B cell (primary cell): ENCODE measurements around the gene OAT. TPM values are rescaled to one million over a fixed set of nuclear protein-coding genes. Genes with fewer than 3 reads are reported as not detected.

Experiments used
- ATAC-seq: fragments of 200-7000 bp; cut with Tn5 transposase; one replicate; pipeline ENCODE4 v1.10.0; 2021; ENCODE audit warnings: low read depth, mild to moderate bottlenecking, moderate number of reproducible peaks, moderate library complexity
- CTCF ChIA-PET: fragments of 350-600 bp; sonication (Branson Sonifier 250); formaldehyde crosslinking; loops from one replicate; lab custom pipeline; 2021; ENCODE audit warnings: antibody characterized with exemption, inconsistent platforms; lab: Charles Lee
- POLR2A ChIA-PET: fragments of 350-600 bp; sonication (Branson Sonifier 250); formaldehyde crosslinking; loops from one replicate; lab custom pipeline; 2021; ENCODE audit warnings: antibody characterized with exemption; lab: Charles Lee
- DNase-seq: peaks from one replicate; pipeline ENCODE4 v3.0.0; 2013
- H2AFZ ChIP-seq: 2 replicates; pipeline ENCODE4 v1.6.1; 2012; ENCODE audit warnings: mild to moderate bottlenecking, low read depth, low read length; ENCODE audit not compliant: insufficient read depth, poor library complexity, severe bottlenecking
- H3K27ac ChIP-seq, 2 donors: 1 replicate in 1 of 2; 2 replicates in 1 of 2; pipeline ENCODE4 v1.5.1; 2012 to 2013; ENCODE audit warnings: low read length in 2 of 2, mild to moderate bottlenecking in 2 of 2, moderate library complexity in 1 of 2
- H3K27me3 ChIP-seq, 4 experiments: fragments of 200-600 bp in 1 of 4; sonication (generic) in 1 of 4; replicated peaks in 1 of 4; 1 replicate in 2 of 4; 2 replicates in 2 of 4; pipeline versions ENCODE4 v1.6.1 to v1.7.0; 2013 to 2016; ENCODE audit warnings: low read length in 3 of 4, mild to moderate bottlenecking in 2 of 4, mixed read lengths in 1 of 4, moderate library complexity in 1 of 4; ENCODE audit not compliant: insufficient read depth in 4 of 4, control insufficient read depth in 3 of 4; ENCODE audit errors: control extremely low read depth in 1 of 4
- H3K36me3 ChIP-seq, 2 experiments: replicated peaks in 1 of 2; 1 replicate in 1 of 2; 2 replicates in 1 of 2; pipeline versions ENCODE4 v1.6.1 to v1.7.1; 2013; ENCODE audit warnings: low read length in 1 of 2; ENCODE audit not compliant: insufficient read depth in 2 of 2, control insufficient read depth in 1 of 2; ENCODE audit errors: control extremely low read depth in 1 of 2, extremely low read depth in 1 of 2
- H3K4me1 ChIP-seq, 2 donors: fragments of 200-600 bp in 1 of 2; sonication (generic) in 1 of 2; 1 replicate in 1 of 2; 2 replicates in 1 of 2; pipeline versions ENCODE4 v1.5.1 to v1.6.1; 2013 to 2017; ENCODE audit warnings: low read length in 2 of 2; ENCODE audit not compliant: control insufficient read depth in 2 of 2, insufficient read depth in 2 of 2
- H3K4me2 ChIP-seq: replicated peaks from 2 replicates; pipeline ENCODE3; 2012; ENCODE audit warnings: mild to moderate bottlenecking, low read depth, low read length; ENCODE audit not compliant: poor library complexity, severe bottlenecking
- H3K4me3 ChIP-seq, 5 experiments: fragments of 200-600 bp in 1 of 5; sonication (generic) in 1 of 5; 1 replicate in 3 of 5; 2 replicates in 2 of 5; pipeline versions ENCODE4 v1.5.1 to v1.7.0; 2011 to 2016; ENCODE audit warnings: low read length in 4 of 5, mild to moderate bottlenecking in 4 of 5, low read depth in 2 of 5, control low read depth in 1 of 5, moderate library complexity in 1 of 5; ENCODE audit not compliant: insufficient read depth in 1 of 5; ENCODE audit errors: control extremely low read depth in 1 of 5, extremely low read depth in 1 of 5
- H3K79me2 ChIP-seq: fragments of 200-600 bp; sonication (generic); one replicate; pipeline ENCODE4 v1.6.0; 2016; ENCODE audit warnings: low read length; ENCODE audit not compliant: control insufficient read depth, insufficient read depth
- H3K9ac ChIP-seq: fragments of 200-600 bp; sonication (generic); 2 replicates; pipeline ENCODE4 v1.6.1; 2017; ENCODE audit warnings: mild to moderate bottlenecking, low read length, moderate library complexity
- H3K9me3 ChIP-seq, 3 donors: one replicate each; pipeline versions ENCODE4 v1.6.1 to v1.7.1; 2013; ENCODE audit warnings: low read length in 2 of 3; ENCODE audit not compliant: control insufficient read depth in 2 of 3, insufficient read depth in 1 of 3; ENCODE audit errors: control extremely low read depth in 1 of 3
- H4K20me1 ChIP-seq: 2 replicates; pipeline ENCODE4 v1.6.0; 2012; ENCODE audit warnings: mild to moderate bottlenecking, low read length; ENCODE audit not compliant: insufficient read depth, control insufficient read depth, poor library complexity, severe bottlenecking
- H3K27ac Mint-ChIP-seq: one replicate; pipeline ENCODE4 v1.8.0; 2021; ENCODE audit warnings: mixed read lengths
- H3K27me3 Mint-ChIP-seq: one replicate; pipeline ENCODE4 v1.8.0; 2021; ENCODE audit warnings: mixed read lengths
- H3K4me1 Mint-ChIP-seq: one replicate; pipeline ENCODE4 v1.8.0; 2021; ENCODE audit warnings: mixed read lengths
- H3K4me3 Mint-ChIP-seq: one replicate; pipeline ENCODE4 v1.8.0; 2021; ENCODE audit warnings: mixed read lengths
- H3K9me3 Mint-ChIP-seq: one replicate; pipeline ENCODE4 v1.8.0; 2022; ENCODE audit warnings: mixed read lengths; ENCODE audit not compliant: insufficient read depth
- EZH2 ChIP-seq: IDR thresholded peaks from 2 replicates; pipeline ENCODE4 v1.6.1; 2012; ENCODE audit warnings: borderline replicate concordance, low read depth, mild to moderate bottlenecking, moderate library complexity, low read length; ENCODE audit not compliant: insufficient read depth, poor library complexity, severe bottlenecking
- WGBS: methylation state at CpG from one replicate; pipeline ENCODE4 v1.1.5; 2013; ENCODE audit warnings: missing lambda C conversion rate; ENCODE audit not compliant: insufficient coverage; 5-methylcytosine and 5-hydroxymethylcytosine counted together
- intact Hi-C: fragments of 100-400 bp; cut with micrococcal nuclease; formaldehyde crosslinking; loops from one replicate; pipeline ENCODE4 v1.10.0; 2022
- polyA plus RNA-seq: library from polyadenylated mRNA; depleted of rRNA; stranded (reverse); fragments of >200 nt; gene quantifications from 2 replicates; pipeline ENCODE4 v1.2.3, GENCODE V29; 2012
- total RNA-seq, 2 donors: library from RNA; stranded (reverse); fragments of 120-200 nt in 1 of 2; gene quantifications; 1 replicate in 1 of 2; 2 replicates in 1 of 2; pipeline versions ENCODE4 v1.2.3 to v1.2.4, GENCODE V29; 2013 to 2022
- TF ChIP-seq, protein P1 (sequence below): fragments of 200-600 bp; IDR thresholded peaks from one replicate; pipeline ENCODE4 v1.8.0; 2022; ENCODE audit warnings: antibody characterized with exemption, mild to moderate bottlenecking

OAT gene
- total and polyA plus RNA-seq, 2 donors (not counting 1 experiment from before 2014, with no cell fraction given), result 13.9 to 20.1 TPM

DNA sequence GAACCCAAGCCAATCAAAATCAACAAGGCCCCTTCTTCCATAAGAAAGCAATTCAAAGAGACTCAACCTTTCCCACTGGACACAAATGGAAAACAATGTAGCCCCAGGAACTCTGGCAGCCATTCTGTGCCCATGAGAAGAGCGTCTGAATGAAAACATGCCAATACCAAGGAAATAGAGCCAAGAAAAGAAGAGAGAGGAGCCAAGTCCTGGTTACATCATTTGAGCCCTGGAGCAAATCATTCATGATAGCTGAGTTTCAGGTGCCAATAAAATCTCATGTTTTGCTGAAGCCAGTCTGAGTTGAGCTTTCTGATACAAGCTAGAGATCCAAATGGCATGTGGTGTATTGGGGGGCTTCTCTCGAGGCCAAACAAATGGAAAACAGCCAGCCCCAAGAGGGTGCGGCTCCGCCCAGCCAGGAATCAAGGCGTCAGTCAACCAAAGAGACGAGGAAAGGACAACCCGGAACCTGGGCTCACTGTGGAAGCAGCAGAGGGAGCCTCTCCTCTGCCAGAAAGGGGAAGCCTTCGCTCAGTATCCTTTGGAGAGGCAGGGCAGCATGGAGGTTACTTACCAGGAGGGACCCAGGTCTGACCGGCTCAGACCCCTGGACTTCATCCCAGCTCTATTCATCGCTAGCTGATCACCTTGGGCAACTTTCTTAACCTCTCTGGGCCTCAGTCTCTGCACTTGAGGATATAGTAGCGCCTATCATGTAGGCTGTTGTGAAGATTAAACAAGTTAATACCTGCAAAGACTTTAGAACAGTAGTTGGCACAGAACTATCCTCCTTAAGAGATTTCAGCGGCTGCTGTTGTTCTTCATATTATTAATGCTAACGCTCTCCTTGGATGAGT lies 61.8 kb downstream of the OAT start:
- peaks cover 0 to 2% (median 0%) of the 10 kb centered on the region in 4 experiments for H3K27me3 ChIP-seq
- no peak overlapping the region for H3K27ac ChIP-seq
- intact Hi-C loops, result no loop called here
- no peak overlapping the region for H3K4me3 ChIP-seq
- peaks cover 3% of the 10 kb centered on the region for H3K27me3 Mint-ChIP-seq
- DNase-seq (no peak), ATAC-seq (no peak)
- no peak overlapping the region for H3K4me3 Mint-ChIP-seq
- ChIA-PET POLR2A (no interaction called here), CTCF (interaction anchor here (0.9 to 1.1 kb wide), 2 partner anchors 26 to 361 kb away, joined by 3 read pairs; no protein-coding TSS in a partner anchor)
- H3K27ac Mint-ChIP-seq, result no peak overlapping the region
- no peaks in the 10 kb centered on the region for H3K36me3 ChIP-seq
- H3K4me2 ChIP-seq, result no peak overlapping the region
- no peaks in the 10 kb centered on the region for H4K20me1 ChIP-seq
- H3K9me3 ChIP-seq, result peaks cover 1 to 9% (median 9%) of the 10 kb centered on the region in 3 donors
- H3K9ac ChIP-seq, result no peak overlapping the region
- 91% methylated on average over 12 of the region's 13 CpGs for WGBS
- peaks cover 11% of the 10 kb centered on the region for H3K4me1 Mint-ChIP-seq
- no peak for TF ChIP-seq EZH2
- TF ChIP-seq, protein P1, sequence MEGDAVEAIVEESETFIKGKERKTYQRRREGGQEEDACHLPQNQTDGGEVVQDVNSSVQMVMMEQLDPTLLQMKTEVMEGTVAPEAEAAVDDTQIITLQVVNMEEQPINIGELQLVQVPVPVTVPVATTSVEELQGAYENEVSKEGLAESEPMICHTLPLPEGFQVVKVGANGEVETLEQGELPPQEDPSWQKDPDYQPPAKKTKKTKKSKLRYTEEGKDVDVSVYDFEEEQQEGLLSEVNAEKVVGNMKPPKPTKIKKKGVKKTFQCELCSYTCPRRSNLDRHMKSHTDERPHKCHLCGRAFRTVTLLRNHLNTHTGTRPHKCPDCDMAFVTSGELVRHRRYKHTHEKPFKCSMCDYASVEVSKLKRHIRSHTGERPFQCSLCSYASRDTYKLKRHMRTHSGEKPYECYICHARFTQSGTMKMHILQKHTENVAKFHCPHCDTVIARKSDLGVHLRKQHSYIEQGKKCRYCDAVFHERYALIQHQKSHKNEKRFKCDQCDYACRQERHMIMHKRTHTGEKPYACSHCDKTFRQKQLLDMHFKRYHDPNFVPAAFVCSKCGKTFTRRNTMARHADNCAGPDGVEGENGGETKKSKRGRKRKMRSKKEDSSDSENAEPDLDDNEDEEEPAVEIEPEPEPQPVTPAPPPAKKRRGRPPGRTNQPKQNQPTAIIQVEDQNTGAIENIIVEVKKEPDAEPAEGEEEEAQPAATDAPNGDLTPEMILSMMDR, result no peak
- no peak overlapping the region for H2AFZ ChIP-seq
- no peaks in the 10 kb centered on the region for H3K79me2 ChIP-seq
- peaks cover 8 to 9% of the 10 kb centered on the region in 2 donors for H3K4me1 ChIP-seq
- peaks cover 4% of the 10 kb centered on the region for H3K9me3 Mint-ChIP-seq
